IMR-90 (cell line): ENCODE measurements around the gene ANKH.

Experiments
- CEBPB ChIP-seq: IDR thresholded peaks from 2 replicates; pipeline ENCODE4 v1.6.1; 2012; ENCODE audit warnings: low read depth, low read length, improper control_type of control experiment
- CHD1 ChIP-seq: IDR thresholded peaks from 2 replicates; pipeline ENCODE4 v1.6.1; 2012; ENCODE audit warnings: low read depth, low read length, improper control_type of control experiment
- CTCF ChIP-seq: conservative IDR thresholded peaks from 2 replicates; pipeline ENCODE4 v1.5.1; 2012; ENCODE audit warnings: mild to moderate bottlenecking, low read depth, low read length, improper control_type of control experiment
- ELK1 ChIP-seq: fragments of 150-350 bp; IDR thresholded peaks from 2 replicates; pipeline ENCODE4 v1.6.1; 2016; ENCODE audit warnings: low read depth, mild to moderate bottlenecking, low read length, moderate library complexity, borderline replicate concordance
- FOS ChIP-seq: fragments of 150-350 bp; IDR thresholded peaks from 2 replicates; pipeline ENCODE4 v1.6.1; 2016; ENCODE audit warnings: low read depth, low read length
- MAZ ChIP-seq: IDR thresholded peaks from 2 replicates; pipeline ENCODE4 v1.6.1; 2012; ENCODE audit warnings: low read depth, mild to moderate bottlenecking, low read length, improper control_type of control experiment, moderate library complexity, borderline replicate concordance
- MXI1 ChIP-seq: IDR thresholded peaks from 2 replicates; pipeline ENCODE4 v1.6.1; 2012; ENCODE audit warnings: low read depth, mild to moderate bottlenecking, low read length, moderate library complexity, borderline replicate concordance
- NFE2L2 ChIP-seq: fragments of 150-350 bp; IDR thresholded peaks from 2 replicates; pipeline ENCODE4 v1.6.1; 2016; ENCODE audit warnings: low read depth, mild to moderate bottlenecking, low read length
- POLR2A ChIP-seq: IDR thresholded peaks from 2 replicates; pipeline ENCODE4 v1.6.1; 2012; ENCODE audit warnings: mild to moderate bottlenecking, low read depth, low read length
- RAD21 ChIP-seq: IDR thresholded peaks from 2 replicates; pipeline ENCODE4 v1.6.1; 2012; ENCODE audit warnings: low read length, improper control_type of control experiment
- RCOR1 ChIP-seq: IDR thresholded peaks from 2 replicates; pipeline ENCODE4 v1.6.1; 2012; ENCODE audit warnings: mild to moderate bottlenecking, low read length, improper control_type of control experiment; ENCODE audit not compliant: insufficient replicate concordance
- RFX5 ChIP-seq: IDR thresholded peaks from 2 replicates; pipeline ENCODE4 v1.8.0; 2012; ENCODE audit warnings: low read depth, mild to moderate bottlenecking, low read length, moderate library complexity
- SMC3 ChIP-seq: fragments of 150-350 bp; IDR thresholded peaks from 2 replicates; pipeline ENCODE4 v1.6.1; 2016; ENCODE audit warnings: low read depth, mild to moderate bottlenecking, antibody characterized with exemption, low read length, moderate library complexity
- USF2 ChIP-seq: fragments of 150-350 bp; IDR thresholded peaks from 2 replicates; pipeline ENCODE4 v1.6.1; 2017; ENCODE audit warnings: mild to moderate bottlenecking, antibody characterized with exemption, low read length, low read depth

- TF ChIP-seq CTCF (no peak), RAD21 (no peak), FOS (peak; percentile 36; the same call in 1 of the 2 replicates), CHD1 (no peak), RCOR1 (no peak), POLR2A (no peak), USF2 (peak; percentile 73), MAZ (no peak), SMC3 (no peak), RFX5 (no peak), MXI1 (peak; percentile 88), ELK1 (no peak), CEBPB (no peak), NFE2L2 (no peak)
These were observed 165.0 kb downstream of the ANKH start for GRCh38 chr5:14706615-14707021.
